Measurements from ENCODE around the gene ABCA1. TPM values are rescaled to one million over a fixed set of nuclear protein-coding genes. Genes with fewer than 3 reads are reported as not detected.

ABCA1 gene, protein sequence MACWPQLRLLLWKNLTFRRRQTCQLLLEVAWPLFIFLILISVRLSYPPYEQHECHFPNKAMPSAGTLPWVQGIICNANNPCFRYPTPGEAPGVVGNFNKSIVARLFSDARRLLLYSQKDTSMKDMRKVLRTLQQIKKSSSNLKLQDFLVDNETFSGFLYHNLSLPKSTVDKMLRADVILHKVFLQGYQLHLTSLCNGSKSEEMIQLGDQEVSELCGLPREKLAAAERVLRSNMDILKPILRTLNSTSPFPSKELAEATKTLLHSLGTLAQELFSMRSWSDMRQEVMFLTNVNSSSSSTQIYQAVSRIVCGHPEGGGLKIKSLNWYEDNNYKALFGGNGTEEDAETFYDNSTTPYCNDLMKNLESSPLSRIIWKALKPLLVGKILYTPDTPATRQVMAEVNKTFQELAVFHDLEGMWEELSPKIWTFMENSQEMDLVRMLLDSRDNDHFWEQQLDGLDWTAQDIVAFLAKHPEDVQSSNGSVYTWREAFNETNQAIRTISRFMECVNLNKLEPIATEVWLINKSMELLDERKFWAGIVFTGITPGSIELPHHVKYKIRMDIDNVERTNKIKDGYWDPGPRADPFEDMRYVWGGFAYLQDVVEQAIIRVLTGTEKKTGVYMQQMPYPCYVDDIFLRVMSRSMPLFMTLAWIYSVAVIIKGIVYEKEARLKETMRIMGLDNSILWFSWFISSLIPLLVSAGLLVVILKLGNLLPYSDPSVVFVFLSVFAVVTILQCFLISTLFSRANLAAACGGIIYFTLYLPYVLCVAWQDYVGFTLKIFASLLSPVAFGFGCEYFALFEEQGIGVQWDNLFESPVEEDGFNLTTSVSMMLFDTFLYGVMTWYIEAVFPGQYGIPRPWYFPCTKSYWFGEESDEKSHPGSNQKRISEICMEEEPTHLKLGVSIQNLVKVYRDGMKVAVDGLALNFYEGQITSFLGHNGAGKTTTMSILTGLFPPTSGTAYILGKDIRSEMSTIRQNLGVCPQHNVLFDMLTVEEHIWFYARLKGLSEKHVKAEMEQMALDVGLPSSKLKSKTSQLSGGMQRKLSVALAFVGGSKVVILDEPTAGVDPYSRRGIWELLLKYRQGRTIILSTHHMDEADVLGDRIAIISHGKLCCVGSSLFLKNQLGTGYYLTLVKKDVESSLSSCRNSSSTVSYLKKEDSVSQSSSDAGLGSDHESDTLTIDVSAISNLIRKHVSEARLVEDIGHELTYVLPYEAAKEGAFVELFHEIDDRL (N-terminal part only)
- 85.7 and 219 TPM in 2 replicates for total RNA-seq

DNA sequence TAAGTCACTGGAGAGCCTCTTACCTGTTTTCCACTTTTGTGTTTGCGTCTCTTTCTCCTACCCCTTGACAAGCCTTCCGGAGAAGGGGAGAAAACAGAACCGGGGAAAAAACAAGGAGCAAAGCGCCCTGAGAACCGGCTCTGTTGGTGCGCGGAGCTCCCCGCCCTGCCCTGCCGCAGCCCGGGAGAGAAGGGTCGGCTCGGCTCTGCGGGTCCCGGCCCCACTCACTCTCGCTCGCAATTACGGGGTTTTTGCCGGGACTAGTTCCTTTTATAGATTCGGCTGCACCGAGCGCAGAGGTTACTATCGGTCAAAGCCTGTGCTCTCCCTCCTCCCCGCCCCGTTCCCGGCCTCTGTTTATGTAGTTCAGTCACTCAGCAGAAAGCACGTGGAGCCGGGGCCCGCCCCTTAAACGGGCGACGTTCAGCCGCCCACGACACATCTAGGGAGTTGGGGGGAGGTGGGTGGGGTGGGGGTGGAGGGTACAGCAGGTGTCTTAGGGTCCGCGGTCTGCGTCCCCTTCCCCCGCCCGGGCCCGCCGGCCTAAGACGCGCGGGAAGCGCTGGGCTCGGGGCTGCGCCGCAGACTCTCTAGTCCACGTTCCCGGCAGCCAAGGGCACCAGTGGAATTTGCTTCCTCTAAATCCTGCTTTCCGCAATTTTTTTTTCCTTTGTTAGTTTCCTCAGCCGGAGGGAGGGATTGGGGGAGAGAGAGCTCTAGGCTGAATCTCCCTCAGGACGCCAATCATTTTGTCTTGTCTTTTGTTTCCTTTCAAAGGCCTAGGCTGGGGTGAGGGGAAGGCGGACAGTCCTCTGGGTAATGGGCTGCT is at the start of gene ABCA1:
ABCA1 (minus strand) TSS at position 244 of the 829 bp plus-strand sequence. CDS start 24,476 bp downstream, outside the sequence.

DNA sequence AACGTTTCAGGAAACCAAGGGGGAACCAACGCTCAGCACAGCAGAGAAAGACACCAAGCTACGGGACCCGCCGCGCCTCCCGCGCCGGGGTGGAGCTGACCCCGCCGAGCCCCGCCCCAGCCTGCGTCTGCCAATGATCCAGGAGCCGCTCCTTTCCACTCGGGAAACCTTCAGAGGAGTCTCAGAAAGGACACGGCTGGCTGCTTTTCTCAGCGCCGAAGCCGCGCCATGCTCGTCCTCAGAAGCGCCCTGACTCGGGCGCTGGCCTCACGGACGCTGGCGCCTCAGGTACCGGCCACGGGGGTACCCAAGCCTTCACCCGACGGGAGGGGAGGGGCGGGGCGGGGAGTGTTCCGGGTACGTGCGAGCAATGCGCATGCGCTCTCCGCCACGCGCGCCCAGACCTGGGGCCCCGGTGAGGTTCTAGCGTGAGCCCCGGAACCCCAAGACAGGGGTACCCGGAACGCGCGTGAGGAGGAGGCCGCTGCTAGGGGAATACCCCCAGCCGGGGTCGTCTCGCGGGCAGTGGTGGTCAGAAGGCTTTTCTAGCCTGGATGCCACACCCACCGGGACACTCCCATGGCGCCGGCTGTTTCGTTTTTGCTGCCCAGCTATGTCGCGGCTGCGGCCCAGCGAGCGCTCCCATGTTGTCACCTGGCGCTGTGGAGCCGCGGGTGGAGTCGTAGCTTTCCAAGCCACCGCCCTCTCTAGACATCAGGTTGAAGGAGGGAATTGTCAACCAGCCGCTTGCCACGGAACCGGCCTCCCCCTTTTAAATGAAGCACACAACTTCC is 180.2 kb downstream of the ABCA1 start, which contains the start of gene NIPSNAP3A:
NIPSNAP3A (plus strand) TSS at position 119 of the 794 bp plus-strand sequence; CDS start at position 229, 110 bp downstream.

Other genes starting within 250 kb of the ABCA1 start
- gene OR13D1, start 233.6 kb downstream of the ABCA1 start, total RNA-seq = not detected in 2 replicates
- gene NIPSNAP3A, start 180.5 kb downstream of the ABCA1 start, total RNA-seq = 47.2 and 48.7 TPM in 2 replicates
- 1.2 and 1.3 TPM in 2 replicates for gene NIPSNAP3B, start 164.0 kb downstream of the ABCA1 start, total RNA-seq